Stimulated activated CD4-positive, alpha-beta T cell treated with anti-CD3 and anti-CD28 coated beads, Interleukin-15, amount 100 ng/mL, for 1 hour (primary cell): Measurements from ENCODE around the gene IBA57.

ENCODE experiments used
- DNase-seq, 2 donors: peaks; one replicate each; pipeline ENCODE4 v3.0.0-alpha.2; 2020; ENCODE audit warnings: low read depth in 1 of 2, low spot score in 1 of 2

The IBA57 gene

GRCh38 chr1:228144993-228145343 is 20.6 kb upstream of the IBA57 start:
- DNase-seq: no peak

- DNase-seq: no peak
These were observed 19.9 kb upstream of the IBA57 start for GRCh38 chr1:228145463-228146416.

GRCh38 chr1:228146417-228147150 is 19.0 kb upstream of the IBA57 start:
- DNase-seq: no peak

DNA sequence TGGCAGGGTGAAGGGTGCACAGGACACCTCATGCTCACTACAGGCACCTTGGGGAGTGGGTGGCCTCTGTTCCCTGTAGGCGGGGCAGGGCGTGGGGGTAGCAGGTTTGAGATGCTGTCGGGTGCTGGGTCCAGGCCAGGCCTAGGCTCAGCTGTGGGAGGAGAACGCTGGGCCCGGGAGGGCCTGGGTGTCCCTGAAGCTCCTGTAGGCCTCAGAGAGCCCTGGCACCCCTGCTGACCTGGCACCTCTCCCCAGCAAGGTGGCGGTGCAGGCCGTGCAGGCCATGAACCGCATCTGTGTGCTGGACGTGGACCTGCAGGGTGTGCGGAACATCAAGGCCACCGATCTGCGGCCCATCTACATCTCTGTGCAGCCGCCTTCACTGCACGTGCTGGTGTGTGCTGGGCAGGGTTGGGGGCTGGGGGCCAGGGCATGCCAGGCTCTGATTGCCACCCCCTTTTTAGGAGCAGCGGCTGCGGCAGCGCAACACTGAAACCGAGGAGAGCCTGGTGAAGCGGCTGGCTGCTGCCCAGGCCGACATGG is 18.4 kb upstream of the IBA57 start:
- no peak for DNase-seq

DNA sequence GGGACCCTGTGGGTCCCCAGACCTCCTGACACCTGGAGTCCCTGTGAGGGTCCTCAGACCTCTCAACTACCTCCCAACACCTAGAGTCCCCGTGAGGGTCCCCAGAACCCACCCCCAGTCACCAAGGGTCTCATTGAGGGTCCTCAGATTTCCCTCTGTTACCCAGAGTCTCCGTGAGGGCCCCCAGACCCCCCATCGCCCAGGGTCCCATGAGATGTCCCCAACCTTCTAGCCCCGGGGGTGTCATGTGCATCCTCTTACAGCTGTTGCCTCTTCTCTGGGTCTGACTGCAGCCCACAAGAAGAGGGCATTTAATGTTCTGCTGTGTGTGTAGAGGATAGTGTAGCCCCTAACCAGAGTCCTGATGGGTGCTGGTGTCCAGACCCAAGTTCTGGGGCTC is 17.8 kb upstream of the IBA57 start:
- no peak for DNase-seq

DNA sequence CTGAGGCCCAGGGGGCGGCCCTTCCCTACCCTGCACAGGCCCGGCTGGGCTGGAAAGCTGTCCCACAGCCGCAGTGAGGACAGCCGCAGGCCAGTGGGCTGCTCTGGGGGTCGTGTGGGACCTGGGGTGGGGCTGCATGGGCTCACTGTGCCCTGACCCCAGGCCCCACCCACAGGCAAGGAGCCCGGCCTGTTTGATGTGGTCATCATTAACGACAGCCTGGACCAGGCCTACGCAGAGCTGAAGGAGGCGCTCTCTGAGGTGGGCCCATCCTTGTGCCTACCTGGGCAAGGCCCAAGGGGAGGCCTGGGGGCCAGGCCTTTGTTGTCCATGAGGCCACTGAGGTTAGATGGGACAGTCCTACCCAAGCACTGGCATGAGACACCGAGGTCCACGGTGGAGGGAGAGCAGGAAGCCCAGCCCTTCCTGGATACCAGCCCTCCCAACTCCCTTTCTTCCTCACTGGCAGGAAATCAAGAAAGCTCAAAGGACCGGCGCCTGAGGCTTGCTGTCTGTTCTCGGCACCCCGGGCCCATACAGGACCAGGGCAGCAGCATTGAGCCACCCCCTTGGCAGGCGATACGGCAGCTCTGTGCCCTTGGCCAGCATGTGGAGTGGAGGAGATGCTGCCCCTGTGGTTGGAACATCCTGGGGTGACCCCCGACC is 17.3 kb upstream of the IBA57 start:
- no peak for DNase-seq

GRCh38 chr1:228148935-228149405 is 16.6 kb upstream of the IBA57 start:
- no peak for DNase-seq

DNA sequence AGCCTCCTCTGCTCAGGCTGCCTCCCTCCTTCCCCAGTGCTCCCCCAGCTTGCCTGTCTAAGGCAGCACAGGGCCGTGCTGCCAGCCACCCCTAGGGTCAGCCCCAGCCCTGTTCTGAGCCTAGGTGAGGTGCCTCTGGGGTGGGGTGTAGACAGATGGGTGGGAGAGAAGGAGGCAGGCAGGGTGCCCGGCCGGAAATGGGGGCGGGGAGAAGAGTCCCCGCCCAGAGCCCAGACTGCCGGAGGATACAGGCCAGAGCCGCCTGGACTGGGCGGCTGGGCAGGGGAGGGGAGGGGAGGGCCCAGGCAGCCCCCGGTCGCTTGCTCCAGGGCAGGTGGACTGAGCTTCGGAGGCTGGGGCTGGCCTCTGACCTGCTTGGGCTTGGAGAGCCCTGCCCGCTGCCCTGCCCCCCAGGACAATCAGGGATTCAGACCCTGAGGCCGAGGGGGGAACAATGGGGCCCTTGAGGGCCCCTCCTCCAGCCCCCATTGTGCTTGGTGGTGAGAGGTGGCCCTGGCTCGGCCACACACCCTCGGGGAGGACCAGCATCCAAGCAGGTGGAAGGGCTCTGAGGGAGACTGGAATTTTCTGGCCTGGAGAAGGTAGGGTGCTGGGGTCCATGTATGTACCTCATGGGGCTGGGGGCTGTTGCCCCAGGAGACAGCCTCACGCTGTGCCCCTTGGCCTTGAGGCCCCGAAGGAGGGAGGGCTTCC is 16.0 kb upstream of the IBA57 start, which contains the start of gene GJC2:
GJC2 (plus strand) TSS at position 525 of the 714 bp plus-strand sequence. CDS start 7,829 bp downstream, outside the sequence.
- no peak for DNase-seq

DNA sequence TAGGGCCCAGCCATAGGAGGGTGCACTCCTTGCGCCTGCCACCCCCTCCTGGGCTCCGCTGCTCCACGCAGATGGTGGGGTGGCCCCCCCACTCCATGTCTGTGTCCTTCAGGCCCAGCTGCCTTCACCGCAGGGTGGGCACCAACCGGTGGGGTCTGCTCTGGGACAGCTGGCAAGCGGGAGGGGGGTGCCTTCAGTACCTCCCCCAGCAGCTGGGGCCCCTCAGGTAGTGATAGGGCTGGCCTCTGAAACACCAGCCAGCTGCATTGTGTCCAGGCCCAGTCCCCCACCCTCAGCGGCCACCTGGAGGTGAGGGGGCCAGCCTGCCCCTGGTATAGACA is 15.5 kb upstream of the IBA57 start:
- no peak for DNase-seq

DNA sequence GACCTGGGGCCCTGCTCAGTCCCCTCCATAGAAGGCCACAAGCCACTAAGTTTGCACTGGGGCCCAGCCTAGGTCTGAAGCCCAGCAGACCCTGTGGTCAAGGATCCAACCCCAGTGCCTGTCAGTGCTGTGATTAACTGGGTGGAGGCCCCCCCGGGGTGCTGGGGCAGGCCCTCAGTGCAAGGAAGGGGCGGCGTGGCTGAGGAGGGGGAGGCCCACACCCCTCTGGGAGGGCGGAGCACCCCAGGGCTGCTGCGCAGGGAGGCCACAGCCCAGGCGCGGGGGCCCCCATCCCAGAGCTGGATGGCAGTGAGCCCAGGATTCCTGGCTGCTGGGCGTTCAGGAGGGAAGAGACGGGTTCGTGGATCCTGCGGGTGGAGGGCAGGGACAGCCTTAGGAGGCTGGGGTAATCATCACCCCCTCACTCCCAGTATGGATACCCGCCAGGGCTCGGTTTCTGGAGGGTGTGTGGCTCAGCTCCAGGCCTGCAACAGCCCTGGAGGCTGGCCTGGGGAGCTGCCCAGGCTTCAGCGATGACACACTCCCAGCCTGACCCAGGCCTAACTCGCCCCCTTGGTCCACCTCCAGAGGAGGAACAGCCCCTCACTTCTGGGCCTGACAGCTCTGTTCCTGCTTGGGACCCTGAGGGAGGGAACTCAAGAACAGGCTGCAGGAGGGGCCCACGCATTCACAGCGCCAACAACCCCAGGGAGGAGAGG is 15.0 kb upstream of the IBA57 start:
- DNase-seq: no peak

- no peak for DNase-seq
These were observed 14.3 kb upstream of the IBA57 start for GRCh38 chr1:228151180-228151925.

DNA sequence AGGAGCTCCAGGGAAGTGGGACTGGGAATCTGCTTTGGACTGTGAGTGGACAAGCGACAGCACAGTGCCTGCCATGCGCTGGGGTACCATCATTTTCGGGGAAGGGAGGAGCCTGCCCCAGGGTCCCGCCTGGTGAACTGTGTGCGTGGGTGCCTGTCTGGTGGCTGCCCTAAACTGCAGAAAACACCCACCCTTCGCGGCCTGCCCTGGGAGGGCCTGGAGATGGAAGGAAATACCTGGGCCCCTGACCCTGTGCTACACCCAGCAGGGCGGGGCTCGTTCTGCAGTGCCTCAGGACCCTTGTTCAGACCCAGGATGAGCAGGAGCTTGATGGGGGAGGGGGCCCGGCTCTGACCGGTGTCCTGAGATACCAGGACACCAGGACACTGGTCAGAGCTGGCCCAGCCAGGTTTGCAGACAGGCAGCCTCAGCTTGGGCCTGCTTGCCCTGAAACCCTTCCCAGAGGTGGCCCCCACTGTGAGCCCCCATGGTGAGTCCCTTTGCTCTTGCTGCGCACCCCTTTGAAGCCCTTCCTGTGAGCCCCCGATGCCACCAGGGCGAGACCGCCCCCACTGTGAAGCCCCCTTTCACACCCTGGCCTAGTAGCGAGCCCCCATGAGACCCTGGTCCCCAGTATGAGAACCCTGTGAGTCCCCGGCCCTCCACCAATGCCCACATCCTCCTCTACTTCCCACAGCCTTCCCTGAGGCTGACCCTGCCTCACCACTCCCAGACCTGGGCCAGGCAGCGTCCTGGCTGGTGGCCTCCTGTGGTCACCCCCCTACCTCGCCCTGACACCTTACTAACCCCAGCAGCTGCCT is 13.3 kb upstream of the IBA57 start:
- DNase-seq: no peak

DNA sequence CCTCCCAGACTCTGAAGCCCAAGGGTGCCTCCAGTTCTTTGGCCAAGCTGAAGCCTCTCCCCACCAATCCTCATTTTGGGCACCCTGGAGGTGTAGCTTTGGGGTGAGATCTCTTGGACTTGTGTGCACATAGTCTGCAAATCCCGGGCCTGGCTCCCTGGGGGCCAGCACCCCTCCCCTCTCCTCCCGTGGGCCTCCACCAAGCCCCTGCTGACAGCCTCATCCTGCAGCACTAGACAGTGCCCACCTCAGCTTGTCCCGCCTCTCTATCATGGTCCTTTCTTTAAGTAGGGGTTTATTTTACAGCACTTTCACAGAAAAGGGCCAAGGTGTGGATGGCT is 12.7 kb upstream of the IBA57 start:
- no peak for DNase-seq

- no peak for DNase-seq
These were observed 11.5 kb upstream of the IBA57 start for GRCh38 chr1:228154021-228154669.

DNA sequence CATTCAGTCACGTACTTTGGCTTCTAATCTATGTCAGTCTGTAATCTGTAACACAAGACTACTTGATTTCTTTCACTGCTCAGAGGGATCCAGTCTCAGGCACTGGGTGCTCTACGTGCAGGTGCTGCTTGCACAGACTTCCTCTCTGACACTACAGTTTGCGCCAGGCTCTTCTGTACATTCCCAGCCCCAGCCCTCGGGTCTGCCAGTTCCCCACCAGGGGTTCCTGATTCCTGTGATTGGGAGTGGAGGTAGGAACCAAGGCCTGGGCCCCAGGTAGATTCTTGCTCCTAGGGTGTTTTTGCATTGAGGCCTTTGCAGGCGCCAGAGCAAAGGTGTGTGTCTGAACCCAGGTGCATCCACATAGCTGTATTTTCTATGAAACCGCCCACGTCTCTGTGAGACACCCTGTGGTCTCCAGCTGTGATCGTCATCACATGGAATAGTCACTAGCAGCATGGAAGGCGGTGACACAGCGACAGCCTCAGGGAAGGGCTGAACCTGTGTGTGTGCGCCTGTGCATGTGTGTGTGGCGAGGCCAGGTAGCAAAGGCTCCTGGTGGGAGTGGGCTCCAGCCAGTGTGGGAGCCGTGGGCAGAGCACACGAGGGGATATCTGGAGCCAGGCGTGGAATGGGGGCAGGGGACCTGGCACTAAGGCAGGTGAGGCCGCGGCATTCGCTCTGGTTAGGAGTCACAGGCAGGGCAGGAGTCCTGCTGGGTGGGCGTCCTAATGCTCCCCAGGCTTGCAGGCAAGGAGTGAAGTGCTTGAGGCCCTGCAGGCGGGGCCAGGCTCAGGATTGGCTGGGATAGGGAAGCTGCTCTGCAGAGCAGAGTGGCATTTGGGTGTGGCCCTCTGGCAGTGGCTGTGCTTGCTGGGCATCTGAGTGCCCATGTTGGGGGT is 10.7 kb upstream of the IBA57 start:
- no peak for DNase-seq

GRCh38 chr1:228155596-228156514 is 9.7 kb upstream of the IBA57 start:
- no peak for DNase-seq
